ENCODE measurements around the gene PRRX1.

The PRRX1 gene

DNA sequence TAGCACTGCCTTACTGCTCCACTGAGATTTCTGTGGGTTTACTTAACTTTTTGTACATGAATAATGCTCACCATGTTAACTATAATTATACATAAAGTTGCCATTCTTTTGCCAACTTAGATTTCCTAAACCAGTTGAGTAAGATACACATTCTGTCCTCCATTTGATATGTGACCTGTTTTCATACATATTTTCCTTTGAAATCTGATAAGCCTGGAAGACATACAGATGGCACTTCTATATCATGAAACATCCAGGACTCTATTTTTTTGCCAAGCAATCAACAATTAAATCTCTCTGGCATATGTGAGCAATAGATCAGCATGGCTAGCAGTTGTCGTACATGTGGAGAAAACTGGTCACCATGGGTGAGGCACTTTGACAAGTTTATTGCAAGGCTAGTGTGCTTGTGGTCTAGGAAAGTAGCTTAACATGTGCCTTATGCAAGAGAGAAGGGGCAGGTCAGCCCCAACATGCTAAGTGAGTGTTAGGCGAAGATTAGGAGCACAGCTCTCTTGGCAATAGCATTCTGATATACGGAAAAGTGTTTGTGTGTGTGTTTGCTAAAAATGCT lies 14.2 kb downstream of the PRRX1 start:
- no peak for DNase-seq (ENCODE audit: low read depth)
- TF ChIP-seq, protein P1, sequence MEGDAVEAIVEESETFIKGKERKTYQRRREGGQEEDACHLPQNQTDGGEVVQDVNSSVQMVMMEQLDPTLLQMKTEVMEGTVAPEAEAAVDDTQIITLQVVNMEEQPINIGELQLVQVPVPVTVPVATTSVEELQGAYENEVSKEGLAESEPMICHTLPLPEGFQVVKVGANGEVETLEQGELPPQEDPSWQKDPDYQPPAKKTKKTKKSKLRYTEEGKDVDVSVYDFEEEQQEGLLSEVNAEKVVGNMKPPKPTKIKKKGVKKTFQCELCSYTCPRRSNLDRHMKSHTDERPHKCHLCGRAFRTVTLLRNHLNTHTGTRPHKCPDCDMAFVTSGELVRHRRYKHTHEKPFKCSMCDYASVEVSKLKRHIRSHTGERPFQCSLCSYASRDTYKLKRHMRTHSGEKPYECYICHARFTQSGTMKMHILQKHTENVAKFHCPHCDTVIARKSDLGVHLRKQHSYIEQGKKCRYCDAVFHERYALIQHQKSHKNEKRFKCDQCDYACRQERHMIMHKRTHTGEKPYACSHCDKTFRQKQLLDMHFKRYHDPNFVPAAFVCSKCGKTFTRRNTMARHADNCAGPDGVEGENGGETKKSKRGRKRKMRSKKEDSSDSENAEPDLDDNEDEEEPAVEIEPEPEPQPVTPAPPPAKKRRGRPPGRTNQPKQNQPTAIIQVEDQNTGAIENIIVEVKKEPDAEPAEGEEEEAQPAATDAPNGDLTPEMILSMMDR (IDR thresholded peaks at IDR 0.05; ENCODE audit: low read length, missing control alignments) = no peak
- no peak overlapping the region for H3K4me3 ChIP-seq (replicated peaks; ENCODE audit: low read depth, low read length)

DNA sequence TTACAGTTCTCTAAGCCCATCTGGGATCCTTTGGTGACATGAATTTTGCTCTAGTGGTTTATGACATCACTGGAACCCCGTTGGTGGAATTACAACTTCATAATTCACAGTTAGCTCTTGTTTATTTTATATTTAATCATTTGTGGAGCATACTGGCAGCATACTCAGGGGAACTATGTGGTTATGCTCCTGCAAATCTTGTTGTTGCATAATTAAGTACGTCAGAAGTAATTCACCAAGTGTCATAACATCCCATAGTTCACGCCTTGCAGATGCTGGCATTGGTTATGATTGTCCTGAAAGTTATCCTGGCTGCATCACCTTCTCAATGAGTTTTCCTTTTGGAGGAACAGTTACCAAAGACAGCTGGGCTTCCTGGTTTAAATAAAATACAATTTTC lies 16.5 kb downstream of the PRRX1 start:
- peak; percentile 67 for DNase-seq (ENCODE audit: low read depth)
- H3K4me3 ChIP-seq (replicated peaks; ENCODE audit: low read depth, low read length) = no peak overlapping the region
- TF ChIP-seq, protein P1 (IDR thresholded peaks at IDR 0.05; ENCODE audit: low read length, missing control alignments) = no peak

DNA sequence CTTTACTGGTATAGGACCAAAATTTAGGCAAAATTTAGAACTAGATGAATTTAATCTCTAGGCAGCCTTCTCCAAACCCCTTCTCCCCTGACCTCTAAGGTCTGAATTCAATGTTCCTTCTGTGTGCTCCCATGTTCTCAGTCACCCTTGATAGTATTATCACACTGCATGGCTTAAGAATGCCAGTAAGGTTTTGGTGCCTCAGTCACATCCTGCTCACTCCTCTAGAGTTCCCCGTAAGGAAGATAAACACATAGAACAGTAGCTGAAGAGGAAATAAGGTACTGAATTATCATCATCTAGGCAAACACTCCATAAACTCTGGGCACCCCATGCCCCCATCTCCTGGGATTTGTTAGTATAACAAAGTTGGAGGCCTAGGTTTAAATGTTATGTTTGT lies 18.2 kb downstream of the PRRX1 start:
- TF ChIP-seq, protein P1 (IDR thresholded peaks at IDR 0.05; ENCODE audit: low read length, missing control alignments) = no peak
- DNase-seq (ENCODE audit: low read depth) = no peak
- H3K4me3 ChIP-seq (replicated peaks; ENCODE audit: low read depth, low read length) = no peak overlapping the region

DNA sequence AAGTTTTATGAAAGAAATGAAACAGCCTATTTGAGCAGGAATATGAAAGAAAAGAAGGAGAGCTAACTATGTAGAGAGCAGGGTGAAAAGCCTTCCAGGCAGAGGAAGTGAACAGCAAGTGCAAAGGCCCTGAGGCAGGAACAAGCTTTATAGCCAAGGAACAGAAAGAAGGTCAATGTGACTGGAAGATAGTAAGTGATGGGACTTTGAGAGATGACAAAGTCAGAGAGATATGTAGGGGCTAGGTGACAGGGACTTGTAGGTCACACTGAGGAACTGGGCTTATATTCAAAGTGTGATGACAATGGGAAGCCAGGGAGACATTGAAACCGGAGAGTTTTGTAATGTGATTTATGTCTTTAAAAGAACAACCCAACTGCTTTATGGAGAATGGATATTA lies 18.9 kb downstream of the PRRX1 start:
- H3K4me3 ChIP-seq (replicated peaks; ENCODE audit: low read depth, low read length) = no peak overlapping the region
- TF ChIP-seq, protein P1 (IDR thresholded peaks at IDR 0.05; ENCODE audit: low read length, missing control alignments) = no peak
- no peak for DNase-seq (ENCODE audit: low read depth)

DNA sequence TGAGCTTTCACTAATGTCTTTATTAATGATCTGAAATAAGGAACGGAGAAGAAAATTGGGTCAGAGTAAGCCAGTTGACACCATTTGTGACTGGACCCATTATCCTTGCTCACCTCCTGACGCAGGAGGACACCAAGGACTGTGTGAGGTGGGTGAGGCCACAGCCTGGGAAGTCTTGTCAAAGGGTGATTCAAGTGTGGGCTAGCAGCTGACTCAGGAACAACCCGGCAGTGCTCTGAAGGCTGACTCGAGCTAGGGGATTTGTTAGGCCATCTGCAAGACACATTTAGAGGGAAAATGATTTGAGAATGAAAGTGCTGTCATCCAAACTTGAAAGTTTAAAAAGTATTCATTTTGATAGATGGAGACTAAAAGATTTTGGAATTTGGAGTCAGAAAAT lies 21.2 kb downstream of the PRRX1 start:
- no peak overlapping the region for H3K4me3 ChIP-seq (replicated peaks; ENCODE audit: low read depth, low read length)
- DNase-seq (ENCODE audit: low read depth) = no peak
- TF ChIP-seq, protein P1 (IDR thresholded peaks at IDR 0.05; ENCODE audit: low read length, missing control alignments) = no peak

DNA sequence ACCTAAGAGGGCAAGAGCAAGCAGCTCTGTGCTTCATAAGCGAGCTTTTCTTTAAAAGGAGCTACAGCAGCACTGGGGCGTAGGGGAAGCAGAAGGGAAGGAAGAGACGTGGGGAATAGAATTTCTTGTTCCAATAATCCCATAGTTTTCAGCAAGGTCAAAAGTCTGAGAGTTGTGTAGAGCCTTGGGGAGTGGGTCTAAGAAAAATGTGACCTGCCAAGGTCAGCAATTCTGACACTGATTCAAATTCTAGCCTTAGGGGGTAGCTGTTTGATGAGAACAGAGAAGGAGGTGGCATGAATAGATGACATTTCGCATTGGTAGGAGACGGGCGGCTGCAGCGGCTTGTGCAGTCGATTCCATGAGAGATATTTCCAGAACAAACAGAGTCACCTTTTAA lies 22.4 kb downstream of the PRRX1 start:
- no peak for DNase-seq (ENCODE audit: low read depth)
- no peak overlapping the region for H3K4me3 ChIP-seq (replicated peaks; ENCODE audit: low read depth, low read length)
- TF ChIP-seq, protein P1 (IDR thresholded peaks at IDR 0.05; ENCODE audit: low read length, missing control alignments) = no peak

DNA sequence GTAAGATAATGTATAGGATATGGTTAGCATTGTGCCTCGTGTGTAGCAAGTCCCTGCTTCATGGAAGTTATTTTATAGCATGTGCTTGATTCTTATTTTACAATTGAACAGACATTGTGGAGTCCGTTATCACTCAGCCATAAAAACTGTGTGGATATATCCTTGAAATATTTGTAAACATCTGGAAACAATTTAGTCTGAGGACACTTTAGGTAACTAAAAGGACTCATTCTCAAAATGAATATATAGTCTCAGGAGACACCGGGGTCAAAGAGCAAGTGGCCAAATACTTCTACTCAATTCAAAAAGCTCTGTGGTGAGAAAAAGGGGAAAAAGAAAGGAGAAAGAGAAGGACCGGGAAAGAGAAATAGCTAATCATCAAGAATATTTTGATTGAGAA lies 23.7 kb downstream of the PRRX1 start:
- DNase-seq (ENCODE audit: low read depth) = no peak
- no peak overlapping the region for H3K4me3 ChIP-seq (replicated peaks; ENCODE audit: low read depth, low read length)
- TF ChIP-seq, protein P1 (IDR thresholded peaks at IDR 0.05; ENCODE audit: low read length, missing control alignments) = no peak
